ENCODE results near the gene TRAF3.
"Not testable (repeated sequence)": the region's sequence is repeated elsewhere in the genome, so short reads cannot be mapped to it uniquely, and the experiment has no call there.

TRAF3 gene

GRCh38 chr14:102752239-102752847, 24.9 kb upstream of the TRAF3 start:
- DNase-seq = no peak

GRCh38 chr14:102754370-102755262, 22.6 kb upstream of the TRAF3 start:
- DNase-seq = no peak

- no peak for DNase-seq
Measured at GRCh38 chr14:102757646-102758045, 19.6 kb upstream of the TRAF3 start.

GRCh38 chr14:102758087-102758486, 19.2 kb upstream of the TRAF3 start:
- DNase-seq = no peak

GRCh38 chr14:102759456-102760187, 17.6 kb upstream of the TRAF3 start:
- no peak for DNase-seq

- DNase-seq = no peak
Measured at GRCh38 chr14:102760496-102761193, 16.6 kb upstream of the TRAF3 start.

GRCh38 chr14:102761206-102761605, 16.0 kb upstream of the TRAF3 start:
- no peak for DNase-seq

- no peak for DNase-seq
Measured at GRCh38 chr14:102764220-102764671, 13.0 kb upstream of the TRAF3 start.

GRCh38 chr14:102765770-102766169, 11.5 kb upstream of the TRAF3 start:
- not testable (repeated sequence) for DNase-seq

GRCh38 chr14:102768223-102769048, 8.8 kb upstream of the TRAF3 start:
- no peak for DNase-seq

- DNase-seq = no peak
Measured at GRCh38 chr14:102769049-102769327, 8.3 kb upstream of the TRAF3 start.

GRCh38 chr14:102770147-102771123, 6.8 kb upstream of the TRAF3 start:
- no peak for DNase-seq

GRCh38 chr14:102771144-102771543, 6.1 kb upstream of the TRAF3 start:
- DNase-seq = no peak

GRCh38 chr14:102772781-102773570, 4.3 kb upstream of the TRAF3 start:
- no peak for DNase-seq

GRCh38 chr14:102774391-102775153, 2.7 kb upstream of the TRAF3 start:
- DNase-seq = peak; percentile 93

- no peak for DNase-seq
Measured at GRCh38 chr14:102775855-102776760, 1.1 kb upstream of the TRAF3 start.

GRCh38 chr14:102777711-102778337, 575 bp downstream of the TRAF3 start:
- DNase-seq = no peak
